Upper lobe of left lung (tissue), 4 donors: Measurements from ENCODE around the gene CHRNA9.

Experiments
- CTCF ChIP-seq, 6 experiments: fragments of 450-650 bp in 4 of 6; fragments of 200-600 bp in 2 of 6; sonication (generic) in 2 of 6; IDR thresholded peaks; one replicate each; pipeline ENCODE4 v1.5.1; 2016 to 2019; ENCODE audit warnings: antibody characterized with exemption in 6 of 6
- POLR2A ChIP-seq, 4 donors: fragments of 450-650 bp; IDR thresholded peaks; one replicate each; pipeline ENCODE4 v1.5.1; 2016 to 2017; ENCODE audit warnings: antibody characterized with exemption in 4 of 4, mild to moderate bottlenecking in 2 of 4
- POLR2AphosphoS5 ChIP-seq, 2 donors: sonication (generic); formaldehyde crosslinking; IDR thresholded peaks; one replicate each; pipeline ENCODE4 v1.5.1; 2017; ENCODE audit warnings: antibody characterized with exemption in 2 of 2

DNA sequence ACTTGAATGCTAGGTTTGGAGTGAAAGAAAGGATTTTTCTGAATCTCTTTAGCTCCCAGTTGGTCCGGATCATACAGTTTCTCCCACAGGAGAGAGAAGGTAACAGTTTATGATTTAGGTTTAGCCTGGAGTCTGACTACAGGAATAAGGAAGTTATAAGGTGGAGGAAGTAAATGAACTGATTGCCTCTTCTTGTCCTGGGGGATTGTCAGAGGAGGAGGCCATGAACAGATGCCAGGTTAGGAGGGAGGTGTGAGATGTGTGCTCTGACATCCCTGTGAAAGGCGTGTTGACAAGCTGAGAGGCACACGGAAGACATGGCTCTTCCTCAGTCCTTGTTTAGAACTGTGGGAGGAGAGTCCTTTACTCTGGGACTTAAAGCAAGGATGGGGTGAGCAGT is 64.4 kb downstream of the CHRNA9 start:
- TF ChIP-seq POLR2A (IDR thresholded peaks at IDR 0.05) (no peak), POLR2AphosphoS5 (IDR thresholded peaks at IDR 0.05) (no peak), CTCF (IDR thresholded peaks at IDR 0.05) (no peak)
